NCI-H146 treated with DMSO at 0.1 percent for 48 hours (cell line): ENCODE data around the gene PCDH10.
"Not testable (repeated sequence)": the region's sequence is repeated elsewhere in the genome, so short reads cannot be mapped to it uniquely, and the experiment has no call there.

Source experiments
- DNase-seq: peaks from one replicate; lab custom pipeline; 2025; ENCODE audit not compliant: unreplicated experiment; lab: John Stamatoyannopoulos, UW

Gene PCDH10

DNA sequence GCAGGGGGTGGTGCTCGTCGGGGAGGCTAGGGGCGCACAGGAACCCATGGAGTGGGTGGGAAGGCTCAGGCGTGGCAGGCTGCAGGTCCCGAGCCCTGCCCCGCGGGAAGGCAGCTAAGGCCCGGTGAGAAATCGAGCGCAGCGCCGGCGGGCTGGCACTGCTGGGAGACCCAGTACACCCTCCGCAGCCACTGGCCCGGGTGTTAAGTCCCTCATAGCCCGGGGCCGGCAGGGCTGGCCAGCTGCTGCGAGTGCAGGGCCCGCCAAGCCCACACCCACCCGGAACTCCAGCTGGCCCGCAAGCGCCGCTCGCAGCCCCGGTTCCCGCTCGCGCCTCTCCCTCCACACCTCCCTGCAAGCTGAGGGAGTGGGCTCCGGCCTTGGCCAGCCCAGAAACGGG, 91.4 kb downstream of the PCDH10 start:
- DNase-seq, result not testable (repeated sequence)
